ENCODE results near the gene SETD3. TPM values are rescaled to one million over a fixed set of nuclear protein-coding genes. Genes with fewer than 3 reads are reported as not detected.

The SETD3 gene
- total and polyA plus RNA-seq, 8 donors = 36.3 to 78.7 (median 40.5) TPM

DNA sequence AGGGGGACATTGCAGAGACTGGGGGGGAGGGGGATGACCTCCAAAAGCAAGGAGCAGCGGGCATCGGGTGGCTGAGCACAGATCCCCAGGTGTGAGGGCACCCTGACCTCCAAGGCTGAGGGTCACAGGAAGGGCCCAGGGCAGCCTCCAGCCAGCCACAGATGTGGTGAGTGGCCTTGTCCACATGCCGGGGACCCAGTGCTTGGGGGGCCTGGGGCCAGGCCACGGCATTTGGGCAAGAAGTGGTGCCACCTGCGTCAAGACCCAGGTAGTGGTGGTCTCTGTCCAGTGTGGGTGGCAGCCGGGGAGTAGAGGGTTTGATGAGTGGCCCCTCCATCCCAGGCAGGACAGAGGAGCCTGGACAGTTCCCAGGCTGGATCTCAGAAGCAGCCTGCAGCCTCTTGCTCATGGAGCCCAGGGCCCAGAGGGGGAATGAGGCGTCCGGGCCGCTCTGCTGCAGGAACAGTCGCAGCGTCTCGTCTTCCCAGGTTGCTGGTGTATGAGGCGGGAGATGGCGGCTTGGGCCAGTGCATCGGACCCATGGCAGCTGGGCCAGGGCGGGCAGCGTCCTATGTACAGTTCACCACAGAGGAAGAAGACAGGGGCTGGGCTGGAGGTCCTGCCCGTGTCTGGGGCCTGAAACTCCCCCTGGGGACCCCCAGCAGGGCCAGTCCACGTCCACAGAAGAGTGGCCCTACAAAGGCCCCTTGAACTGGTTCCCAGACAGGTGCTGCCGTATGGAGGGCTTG, 34.1 kb upstream of the SETD3 start:
- no peak overlapping the region for H3K4me3 ChIP-seq
- TF ChIP-seq CTCF (IDR thresholded peaks at IDR 0.05) = no peak
- no peaks in the 10 kb centered on the region for H3K27me3 ChIP-seq
- ATAC-seq (no peak), DNase-seq (peak in 2 of 4 donors; percentile 25 to 76)
- no peaks in the 10 kb centered on the region for H3K9me3 ChIP-seq
- no peak overlapping the region for H3K27ac ChIP-seq
- peaks cover 0 to 57% of the 10 kb centered on the region in 2 donors for H3K36me3 ChIP-seq
- peaks cover 0 to 3% of the 10 kb centered on the region in 2 donors for H3K4me1 ChIP-seq
- intact Hi-C loops (cut with DNase I) = loop anchor here in 1 of 2 donors (5.0 kb wide), 1 partner anchor 113 kb away; no protein-coding TSS in a partner anchor

DNA sequence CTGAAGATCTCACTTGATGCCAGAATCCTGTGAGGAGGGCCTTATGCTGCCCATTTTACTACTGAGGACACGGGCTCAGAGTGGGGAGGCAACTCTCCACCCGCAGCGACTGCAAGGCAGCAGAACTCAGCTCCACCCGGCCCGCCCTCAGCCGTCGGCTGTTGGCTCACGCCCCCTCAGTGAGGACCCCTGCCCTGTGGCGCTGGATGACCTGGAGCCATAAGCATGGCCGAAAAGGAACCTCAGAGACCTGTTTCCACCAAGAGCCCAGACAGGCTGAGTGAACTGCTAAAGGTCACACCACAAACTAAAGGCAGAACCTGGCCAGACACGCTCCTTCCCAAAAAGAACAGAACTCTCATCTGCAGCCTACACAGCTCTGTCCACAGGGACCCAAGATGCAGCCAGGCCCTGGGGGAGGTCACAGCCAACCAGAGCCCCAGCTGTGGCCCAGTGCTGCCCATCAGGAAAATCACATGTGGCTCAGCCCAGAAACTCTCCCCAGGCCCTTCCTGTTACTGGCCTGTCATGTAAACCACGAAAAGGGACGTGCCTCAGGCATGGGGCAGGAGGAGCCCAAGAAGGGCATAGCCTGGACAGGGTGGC, 33.4 kb upstream of the SETD3 start:
- no peak for ATAC-seq
- no peak overlapping the region for H3K4me3 ChIP-seq
- H3K27ac ChIP-seq = no peak overlapping the region
- no peaks in the 10 kb centered on the region for H3K9me3 ChIP-seq
- no peak for TF ChIP-seq CTCF (IDR thresholded peaks at IDR 0.05)
- peaks cover 0 to 64% of the 10 kb centered on the region in 2 donors for H3K36me3 ChIP-seq
- H3K27me3 ChIP-seq = no peaks in the 10 kb centered on the region
- H3K4me1 ChIP-seq = peaks cover 0 to 3% of the 10 kb centered on the region in 2 donors
- intact Hi-C loops (cut with DNase I) = no loop called here
- peak in 2 of 4 donors; percentile 2 to 66 for DNase-seq

DNA sequence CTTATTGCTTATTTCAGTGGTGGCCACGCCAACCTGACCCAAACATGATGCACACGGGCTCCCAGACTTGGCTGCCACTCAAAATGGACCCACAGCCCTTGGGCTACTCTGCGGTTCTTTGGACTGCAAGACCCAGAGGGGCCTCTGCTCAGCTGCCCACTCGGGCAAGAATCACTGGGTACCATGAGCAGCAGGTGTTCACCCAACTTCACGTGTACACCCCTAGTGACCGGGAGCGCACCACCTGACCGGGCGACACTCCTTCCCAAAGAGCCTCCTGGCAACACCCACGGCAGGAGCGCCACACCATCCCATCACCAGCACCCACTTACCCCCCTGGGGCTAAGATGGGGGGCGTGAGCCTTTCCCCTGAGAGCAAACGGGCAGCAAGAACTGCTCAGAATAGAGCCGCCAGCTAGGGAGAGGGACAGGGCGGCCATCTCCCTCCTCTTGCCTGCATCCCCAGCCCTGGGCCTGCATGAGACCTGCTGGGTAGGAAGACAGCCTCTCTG, 32.6 kb upstream of the SETD3 start:
- ATAC-seq (no peak), DNase-seq (peak in 1 of 4 donors; percentile 61)
- Histone ChIP-seq H3K27me3 (no peaks in the 10 kb centered on the region), H3K4me3 (no peak overlapping the region), H3K9me3 (no peaks in the 10 kb centered on the region), H3K4me1 (peaks cover 0 to 3% of the 10 kb centered on the region in 2 donors), H3K27ac (no peak overlapping the region), H3K36me3 (peaks cover 0 to 72% of the 10 kb centered on the region in 2 donors)
- no peak for TF ChIP-seq CTCF (IDR thresholded peaks at IDR 0.05)
- intact Hi-C loops (cut with DNase I) = no loop called here

DNA sequence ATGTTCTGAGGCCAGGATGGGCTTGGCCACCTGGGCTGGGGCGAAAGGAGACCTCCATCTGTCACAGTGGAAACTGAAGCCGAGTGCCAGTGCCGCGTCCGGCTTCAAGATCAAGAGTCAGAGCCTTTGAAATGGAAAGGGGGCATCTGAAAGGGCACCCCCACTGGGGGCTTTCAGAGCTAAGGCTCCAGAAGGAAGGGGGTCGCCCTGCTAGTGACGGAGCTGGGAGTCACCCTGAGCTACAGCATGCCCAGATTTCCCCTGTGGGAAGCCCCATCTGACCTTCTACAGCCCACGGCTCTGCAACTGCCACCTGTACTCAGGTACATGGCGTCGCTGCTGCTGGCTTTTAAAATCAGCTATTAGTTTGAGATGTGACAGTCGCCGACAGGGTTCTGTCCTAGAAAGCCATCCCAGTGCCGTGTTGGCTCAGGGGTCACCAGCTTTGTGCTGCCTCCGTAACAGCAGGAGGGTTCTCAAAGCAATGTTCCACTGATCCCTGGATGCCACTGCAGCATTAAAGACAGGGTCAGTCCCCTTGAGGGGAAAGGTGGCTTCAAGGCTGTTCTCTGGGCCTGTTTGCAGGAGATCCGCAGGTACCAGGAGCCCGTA, 32.0 kb upstream of the SETD3 start:
- intact Hi-C loops (cut with DNase I) = no loop called here
- H3K9me3 ChIP-seq = no peaks in the 10 kb centered on the region
- peaks cover 0 to 77% of the 10 kb centered on the region in 2 donors for H3K36me3 ChIP-seq
- no peak overlapping the region for H3K4me3 ChIP-seq
- no peak overlapping the region for H3K27ac ChIP-seq
- H3K4me1 ChIP-seq = no peaks in the 10 kb centered on the region
- DNase-seq = peak in 1 of 4 donors; percentile 68
- no peak for TF ChIP-seq CTCF (IDR thresholded peaks at IDR 0.05)
- no peak for ATAC-seq
- H3K27me3 ChIP-seq = no peaks in the 10 kb centered on the region

- Histone ChIP-seq H3K4me3 (no peak overlapping the region), H3K27me3 (no peaks in the 10 kb centered on the region), H3K27ac (no peak overlapping the region), H3K4me1 (no peaks in the 10 kb centered on the region), H3K9me3 (no peaks in the 10 kb centered on the region), H3K36me3 (peaks cover 0 to 83% of the 10 kb centered on the region in 2 donors)
- ATAC-seq (no peak), DNase-seq (peak in 1 of 4 donors; percentile 48)
- TF ChIP-seq CTCF (IDR thresholded peaks at IDR 0.05) = no peak
- intact Hi-C loops (cut with DNase I) = no loop called here
These were observed 31.4 kb upstream of the SETD3 start for GRCh38 chr14:99512110-99512449.

All from left lung (tissue), 10 donors.